H1 (cell line): Measurements from ENCODE around the gene AP1S3. TPM values are rescaled to one million over a fixed set of nuclear protein-coding genes. Genes with fewer than 3 reads are reported as not detected.
A peak's percentile ranks its signal among the peaks of the same experiment; 100 is the strongest.

Source experiments
- CTCF ChIA-PET: fragments of 300-600 bp; sonication (Branson Sonifier 250); formaldehyde crosslinking; loops from one replicate; lab custom pipeline; 2021; ENCODE audit not compliant: partially characterized antibody; lab: Charles Lee
- POLR2A ChIA-PET: fragments of 300-600 bp; sonication (Branson Sonifier 250); formaldehyde crosslinking; loops from one replicate; lab custom pipeline; 2021; ENCODE audit warnings: inconsistent platforms; ENCODE audit not compliant: partially characterized antibody; lab: Charles Lee
- DNase-seq, 2 experiments: peaks; one replicate each; pipeline versions ENCODE4 v3.0.0 to v3.0.0-alpha.2; 2010 to 2022; ENCODE audit warnings: low spot score in 2 of 2, low read depth in 1 of 2, mixed read lengths in 1 of 2
- FAIRE-seq: peaks from 2 replicates; lab custom pipeline; 2011; peaks lifted over from hg19 to GRCh38; lab: Jason Lieb, UNC
- H2AFZ ChIP-seq: 2 replicates; pipeline ENCODE4 v1.8.1; 2012; ENCODE audit warnings: low read length, inconsistent platforms
- H2AK5ac ChIP-seq: 2 replicates; pipeline ENCODE4 v1.6.1; 2013; ENCODE audit warnings: low read depth, low read length
- H2BK120ac ChIP-seq: replicated peaks from 2 replicates; pipeline ENCODE3; 2013; ENCODE audit warnings: low read depth, low read length, inconsistent platforms
- H2BK12ac ChIP-seq: 2 replicates; pipeline ENCODE4 v1.6.1; 2013; ENCODE audit warnings: low read depth, low read length
- H2BK15ac ChIP-seq: 2 replicates; pipeline ENCODE4 v1.6.1; 2013; ENCODE audit warnings: low read length
- H2BK20ac ChIP-seq: 2 replicates; pipeline ENCODE4 v1.6.1; 2013; ENCODE audit warnings: low read length
- H2BK5ac ChIP-seq: 2 replicates; pipeline ENCODE4 v1.6.1; 2013; ENCODE audit warnings: low read depth, low read length
- H3K14ac ChIP-seq: 2 replicates; pipeline ENCODE4 v1.6.1; 2013; ENCODE audit warnings: inconsistent platforms; ENCODE audit not compliant: insufficient read length
- H3K18ac ChIP-seq: 2 replicates; pipeline ENCODE4 v1.6.1; 2013; ENCODE audit warnings: low read length; ENCODE audit errors: extremely low read depth
- H3K23ac ChIP-seq: 2 replicates; pipeline ENCODE4 v1.6.1; 2013; ENCODE audit warnings: inconsistent platforms; ENCODE audit not compliant: insufficient read length
- H3K23me2 ChIP-seq: 2 replicates; pipeline ENCODE4 v1.6.1; 2013; ENCODE audit warnings: low read depth, low read length
- H3K27ac ChIP-seq: 2 replicates; pipeline ENCODE4 v1.6.1; 2011; ENCODE audit warnings: low read depth, low read length, inconsistent platforms
- H3K27me3 ChIP-seq, 4 experiments: replicated peaks in 1 of 4; 1 replicate in 1 of 4; 2 replicates in 3 of 4; pipeline versions ENCODE4 v1.6.1 to v1.8.1; 2011 to 2013; ENCODE audit warnings: low read length in 3 of 4, mild to moderate bottlenecking in 3 of 4, inconsistent platforms in 2 of 4, mixed read lengths in 2 of 4, moderate library complexity in 1 of 4; ENCODE audit not compliant: control insufficient read depth in 3 of 4, insufficient read depth in 3 of 4; ENCODE audit errors: extremely low read depth in 1 of 4
- H3K36me3 ChIP-seq, 4 experiments: 2 replicates each; pipeline versions ENCODE4 v1.6.1 to v1.8.1; 2011 to 2013; ENCODE audit warnings: mild to moderate bottlenecking in 4 of 4, low read length in 3 of 4, moderate library complexity in 2 of 4, control low read depth in 1 of 4, inconsistent platforms in 1 of 4; ENCODE audit not compliant: insufficient read depth in 4 of 4, control insufficient read depth in 2 of 4
- H3K4ac ChIP-seq: replicated peaks from 2 replicates; pipeline ENCODE3; 2013; ENCODE audit warnings: low read length, low read depth, mixed read lengths, inconsistent platforms; ENCODE audit not compliant: insufficient read length
- H3K4me1 ChIP-seq, 4 experiments: replicated peaks in 1 of 4; 1 replicate in 1 of 4; 2 replicates in 3 of 4; pipeline versions ENCODE4 v1.6.1 to v1.8.1; 2011 to 2013; ENCODE audit warnings: low read length in 3 of 4, inconsistent platforms in 2 of 4, mixed read lengths in 1 of 4; ENCODE audit not compliant: insufficient read depth in 4 of 4, control insufficient read depth in 3 of 4
- H3K4me2 ChIP-seq, 2 experiments: 2 replicates each; pipeline versions ENCODE4 v1.6.1 to v1.8.1; 2011 to 2013; ENCODE audit warnings: low read depth in 2 of 2, low read length in 2 of 2, control low read depth in 1 of 2, inconsistent platforms in 1 of 2, mild to moderate bottlenecking in 1 of 2; ENCODE audit not compliant: insufficient read depth in 1 of 2
- H3K4me3 ChIP-seq, 4 experiments: fragments of 200-600, 300-600 bp in 1 of 4; sonication (generic), shearing (Covaris generic), sonication (Bioruptor Twin) in 1 of 4; 2 replicates each; pipeline versions ENCODE4 v1.5.1 to v1.8.1; 2011 to 2016; ENCODE audit warnings: low read length in 4 of 4, low read depth in 3 of 4, control low read depth in 2 of 4, inconsistent platforms in 2 of 4, mild to moderate bottlenecking in 2 of 4, mixed read lengths in 1 of 4, moderate library complexity in 1 of 4; ENCODE audit not compliant: insufficient read depth in 2 of 4; ENCODE audit errors: extremely low read depth in 1 of 4
- H3K56ac ChIP-seq: replicated peaks from 2 replicates; pipeline ENCODE3; 2013; ENCODE audit warnings: low read depth, mild to moderate bottlenecking, mixed read lengths, low read length, inconsistent platforms; ENCODE audit not compliant: insufficient read length
- H3K79me1 ChIP-seq: 2 replicates; pipeline ENCODE4 v1.6.1; 2013; ENCODE audit warnings: low read depth, low read length, control low read depth
- H3K79me2 ChIP-seq, 2 experiments: 2 replicates each; pipeline versions ENCODE4 v1.6.1 to v1.8.1; 2012 to 2013; ENCODE audit warnings: low read length in 2 of 2, mild to moderate bottlenecking in 2 of 2, inconsistent platforms in 1 of 2; ENCODE audit not compliant: insufficient read depth in 2 of 2, control insufficient read depth in 1 of 2
- H3K9ac ChIP-seq, 4 experiments: replicated peaks in 1 of 4; 1 replicate in 1 of 4; 2 replicates in 3 of 4; pipeline versions ENCODE4 v1.6.1 to v1.8.1; 2011 to 2013; ENCODE audit warnings: low read depth in 3 of 4, low read length in 3 of 4, control low read depth in 2 of 4, mild to moderate bottlenecking in 2 of 4, moderate library complexity in 2 of 4, inconsistent platforms in 1 of 4; ENCODE audit errors: extremely low read depth in 1 of 4
- H3K9me3 ChIP-seq, 2 experiments: 2 replicates each; pipeline versions ENCODE4 v1.6.1 to v1.8.1; 2012 to 2013; ENCODE audit warnings: mild to moderate bottlenecking in 2 of 2, moderate library complexity in 2 of 2, control low read depth in 1 of 2, inconsistent platforms in 1 of 2, low read depth in 1 of 2, low read length in 1 of 2, mixed read lengths in 1 of 2; ENCODE audit not compliant: insufficient read depth in 2 of 2
- H4K20me1 ChIP-seq, 2 experiments: replicated peaks in 1 of 2; 2 replicates each; pipeline versions ENCODE3 to v1.8.1; 2011 to 2013; ENCODE audit warnings: inconsistent platforms in 2 of 2, low read length in 2 of 2, mild to moderate bottlenecking in 1 of 2; ENCODE audit not compliant: insufficient read depth in 2 of 2, control insufficient read depth in 1 of 2
- H4K5ac ChIP-seq: 2 replicates; pipeline ENCODE4 v1.6.1; 2013; ENCODE audit warnings: low read length, low read depth, mixed read lengths, inconsistent platforms; ENCODE audit not compliant: insufficient read length
- H4K8ac ChIP-seq: 2 replicates; pipeline ENCODE4 v1.8.0; 2013; ENCODE audit warnings: mild to moderate bottlenecking, moderate library complexity, low read length, inconsistent platforms; ENCODE audit not compliant: insufficient read depth; ENCODE audit errors: extremely low read depth
- H4K91ac ChIP-seq: replicated peaks from 2 replicates; pipeline ENCODE3; 2013; ENCODE audit warnings: low read length, mixed read lengths, inconsistent platforms; ENCODE audit not compliant: insufficient read length
- FOSL1 ChIP-seq: IDR thresholded peaks from 2 replicates; pipeline ENCODE4 v1.6.1; 2011; ENCODE audit warnings: mild to moderate bottlenecking, low read depth, low read length, moderate library complexity; ENCODE audit not compliant: insufficient read depth
- GTF2F1 ChIP-seq: IDR thresholded peaks from 2 replicates; pipeline ENCODE4 v1.6.1; 2012; ENCODE audit warnings: low read depth, low read length, improper control_type of control experiment, borderline replicate concordance
- JUN ChIP-seq: IDR thresholded peaks from 2 replicates; pipeline ENCODE4 v1.6.1; 2011; ENCODE audit warnings: low read depth, mild to moderate bottlenecking, improper control_type of control experiment, low read length
- SP2 ChIP-seq: IDR thresholded peaks from 2 replicates; pipeline ENCODE4 v1.6.1; 2012; ENCODE audit warnings: mild to moderate bottlenecking, low read length, inconsistent platforms
- SP4 ChIP-seq: IDR thresholded peaks from 2 replicates; pipeline ENCODE4 v1.6.1; 2012; ENCODE audit warnings: low read length, inconsistent platforms
- WGBS, 2 experiments: shearing (Covaris generic) in 1 of 2; methylation state at CpG; one replicate each; pipeline versions ENCODE4 v1.1.6 to v1.1.7; 2013 to 2015; ENCODE audit warnings: low lambda C conversion rate in 2 of 2, mixed read lengths in 2 of 2, inconsistent platforms in 1 of 2, low coverage in 1 of 2, missing lambda C conversion rate in 1 of 2; ENCODE audit not compliant: insufficient replicate concordance in 2 of 2, insufficient coverage in 1 of 2, insufficient read length in 1 of 2; ENCODE audit errors: extremely low coverage in 1 of 2, missing lambda C conversion rate in 1 of 2; 5-methylcytosine and 5-hydroxymethylcytosine counted together
- polyA plus RNA-seq, 7 experiments: library from polyadenylated mRNA; depleted of rRNA in 3 of 7; stranded (reverse) in 5 of 7; unstranded in 2 of 7; fragments of >200 nt in 5 of 7; fragments of 200-250 nt in 2 of 7; gene quantifications; 1 replicate in 5 of 7; 2 replicates in 1 of 7; 4 replicates in 1 of 7; pipeline versions ENCODE4 v1.2.1 to v1.2.3, GENCODE V29; 2011 to 2013; ENCODE audit warnings: missing spikeins in 2 of 7, mixed read lengths in 2 of 7
- total RNA-seq: library from RNA; stranded (reverse); fragmentation: NEBNext Ultra II Directional; extraction: Animal tissue kit (Norgen Biotek cat#: 25700); gene quantifications from 2 replicates; pipeline ENCODE4 v1.2.1, GENCODE V29; 2021

The AP1S3 gene
- total and polyA plus RNA-seq, 2 of the 8 experiments (the other 6 are each of a cell fraction or from before 2014, with no cell fraction given) = 3.9 to 20.2 TPM

DNA sequence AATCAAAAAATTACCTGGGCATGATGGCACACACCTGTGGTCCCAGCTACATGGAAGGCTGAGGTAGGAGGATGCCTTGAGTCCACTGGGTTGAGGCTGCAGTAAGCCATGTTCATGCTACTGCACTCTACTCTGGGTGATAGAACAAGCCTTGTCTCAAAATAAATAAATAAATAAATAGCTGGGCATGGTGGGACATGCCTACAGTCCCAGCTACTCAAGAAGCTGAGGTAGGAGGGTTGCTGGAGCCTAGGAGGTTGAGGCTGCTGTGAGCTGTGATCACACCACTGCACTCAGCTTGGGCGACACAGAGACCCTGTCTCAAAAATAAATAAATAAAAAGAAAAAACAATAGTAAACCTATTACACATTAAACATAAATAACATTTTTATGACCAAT is 3.0 kb downstream of the AP1S3 start:
- H3K18ac ChIP-seq = no peak overlapping the region
- no peak overlapping the region for H2AFZ ChIP-seq
- no peak overlapping the region for H2BK12ac ChIP-seq
- no peak overlapping the region for H4K91ac ChIP-seq
- H2AK5ac ChIP-seq = peak overlapping the region; percentile 65; the same call in 1 of the 2 replicates
- H4K20me1 ChIP-seq = peaks cover 0 to 1% of the 10 kb centered on the region in 2 experiments
- no peak overlapping the region for H4K5ac ChIP-seq
- ChIA-PET CTCF (interaction anchor here (0.7 to 1.4 kb wide), 4 partner anchors 66 to 862 kb away, joined by 3 to 4 read pairs (median 4); no protein-coding TSS in a partner anchor), POLR2A (interaction anchor here (2.1 kb wide), 1 partner anchor 11 kb away, joined by 7 read pairs; no protein-coding TSS in a partner anchor)
- no peaks in the 10 kb centered on the region for H3K9me3 ChIP-seq
- no peak for DNase-seq
- H3K23me2 ChIP-seq = no peaks in the 10 kb centered on the region; the same call in 1 of the 2 replicates
- no peaks in the 10 kb centered on the region for H3K36me3 ChIP-seq
- H3K27ac ChIP-seq = no peak overlapping the region
- peaks cover 0 to 39% of the 10 kb centered on the region in 2 experiments; a peak in 2 of 4 replicates for H3K79me2 ChIP-seq
- H3K79me1 ChIP-seq = peaks cover 3% of the 10 kb centered on the region; the same call in 1 of the 2 replicates
- H3K4ac ChIP-seq = no peak overlapping the region
- H2BK20ac ChIP-seq = no peak overlapping the region
- H3K23ac ChIP-seq = no peak overlapping the region
- no peak overlapping the region for H3K9ac ChIP-seq
- no peak overlapping the region for H3K4me2 ChIP-seq
- no peak overlapping the region for H3K56ac ChIP-seq
- H3K14ac ChIP-seq = no peak overlapping the region
- no peak overlapping the region for H2BK120ac ChIP-seq
- 95% methylated on average over 1 of the region's 1 CpG; no CpG with 5 or more reads in 1 of the 2 experiments for WGBS, 2 experiments
- H2BK15ac ChIP-seq = no peak overlapping the region
- no peak for FAIRE-seq
- no peak overlapping the region for H3K4me3 ChIP-seq
- H4K8ac ChIP-seq = no peak overlapping the region
- no peaks in the 10 kb centered on the region for H3K27me3 ChIP-seq
- peaks cover 12 to 28% (median 19%) of the 10 kb centered on the region in 4 experiments for H3K4me1 ChIP-seq
- no peak for TF ChIP-seq SP2
- no peak for TF ChIP-seq GTF2F1
- no peak for TF ChIP-seq SP4
- no peak for TF ChIP-seq FOSL1
- TF ChIP-seq JUN = no peak
- TF ChIP-seq, all 59 proteins: peak for 0
- peak overlapping the region; percentile 44; the same call in 1 of the 2 replicates for H2BK5ac ChIP-seq
